NOMO-1 treated with DMSO at 0.1 percent for 48 hours (cell line): ENCODE results near the gene ASCL2.
"Not testable (repeated sequence)": the region's sequence is repeated elsewhere in the genome, so short reads cannot be mapped to it uniquely, and the experiment has no call there.

Experiments used
- DNase-seq: peaks from one replicate; lab custom pipeline; 2025; ENCODE audit not compliant: unreplicated experiment; lab: John Stamatoyannopoulos, UW

Gene ASCL2

DNA sequence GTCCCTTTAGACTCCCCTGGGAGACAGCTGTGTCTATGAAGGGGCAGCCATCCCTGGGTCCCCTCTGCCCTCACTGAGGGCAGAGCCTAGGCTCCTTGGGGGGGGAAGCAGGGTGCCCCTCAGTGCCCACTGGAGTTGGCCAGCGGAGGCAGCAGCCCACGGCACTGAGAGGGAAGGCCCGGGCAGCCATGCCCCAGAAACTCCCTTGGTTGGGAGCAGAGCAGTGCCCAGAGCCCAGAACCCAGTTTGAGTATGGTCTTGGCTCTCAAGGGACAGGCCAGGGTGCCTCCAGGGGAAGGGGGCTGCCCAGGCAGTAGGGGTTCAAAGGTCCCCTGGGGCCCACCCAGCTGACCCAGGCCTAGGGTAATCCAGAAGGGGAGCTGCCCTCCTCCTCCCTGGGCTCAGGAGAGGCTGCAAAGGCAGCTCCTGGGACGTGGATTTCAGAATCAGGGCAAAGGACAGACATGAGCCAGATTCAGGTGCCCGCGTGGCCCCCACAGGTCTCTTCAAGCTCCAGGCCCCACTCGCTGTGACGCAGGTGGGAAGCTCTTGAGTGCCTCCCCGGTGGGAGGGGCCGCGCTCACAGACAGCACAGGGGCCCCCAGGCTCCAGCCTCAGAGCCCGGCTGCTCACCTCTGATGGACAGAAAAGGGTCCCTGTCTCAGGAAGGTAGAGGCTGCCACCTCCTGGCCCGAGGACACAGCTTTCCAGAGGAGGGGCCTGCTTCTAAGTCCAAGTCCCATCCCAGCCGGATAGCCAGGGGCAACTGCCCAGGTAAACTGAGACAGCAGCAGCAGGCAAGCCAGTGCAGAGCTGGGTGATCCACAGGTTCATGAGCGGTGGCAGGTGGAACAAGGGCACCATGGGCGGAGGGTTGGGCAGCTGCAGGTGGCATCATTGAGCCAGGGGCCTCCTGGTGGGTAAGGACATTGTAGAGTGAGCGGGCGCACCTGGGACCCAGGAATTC is 28.7 kb upstream of the ASCL2 start:
- no peak for DNase-seq

DNA sequence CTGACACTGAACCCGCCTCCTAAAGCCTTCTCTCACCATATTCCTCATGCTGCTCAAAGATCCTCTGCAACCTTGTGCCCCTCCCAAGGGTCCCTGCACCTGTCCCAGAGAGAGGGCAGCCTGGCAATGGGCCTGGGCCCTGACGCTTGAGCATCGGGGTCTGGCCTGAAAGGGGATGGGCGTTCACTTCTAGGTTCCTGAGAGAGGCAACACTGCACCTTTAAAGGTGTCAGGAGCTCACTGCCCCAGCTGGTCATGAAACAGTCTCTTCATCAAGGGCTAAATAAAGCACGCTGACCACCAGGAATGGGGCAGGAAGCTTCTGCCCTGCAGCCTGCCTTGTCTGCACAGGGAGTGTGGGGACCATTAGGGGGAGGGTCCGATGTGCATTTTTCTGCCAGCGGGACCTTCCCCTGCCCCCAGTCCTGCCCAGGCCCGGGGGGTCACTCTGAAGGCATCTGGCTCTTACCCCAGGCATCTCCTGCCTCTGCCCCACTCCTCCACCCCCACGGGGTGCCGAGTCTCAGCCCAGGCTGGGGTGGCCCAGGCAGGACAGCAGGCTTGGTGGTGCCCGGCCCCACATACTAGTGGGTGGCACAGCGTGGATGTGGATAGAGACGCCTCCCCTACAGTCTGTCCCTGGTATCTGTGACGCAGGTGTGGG is 27.9 kb upstream of the ASCL2 start:
- no peak for DNase-seq

DNA sequence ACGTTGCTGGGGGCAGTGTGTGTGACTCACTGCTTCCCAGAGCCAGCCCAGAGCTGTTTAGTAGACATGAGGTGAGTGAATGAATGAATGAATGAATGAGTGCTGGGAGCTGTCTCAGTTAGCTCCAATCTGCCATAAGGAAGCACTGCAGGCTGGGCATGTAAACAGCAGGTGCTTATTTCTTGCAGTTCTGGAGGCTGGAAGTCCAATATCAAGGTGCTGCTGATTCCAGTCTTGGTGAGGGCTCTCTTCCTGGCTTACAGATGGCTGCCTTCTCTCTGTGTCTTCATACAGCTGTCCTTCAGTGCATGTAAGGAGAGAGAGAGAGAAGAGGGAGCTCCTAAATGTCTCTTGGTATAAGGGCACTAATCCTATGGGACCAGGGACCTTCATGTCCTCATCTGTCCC is 27.2 kb upstream of the ASCL2 start:
- DNase-seq, result no peak

DNA sequence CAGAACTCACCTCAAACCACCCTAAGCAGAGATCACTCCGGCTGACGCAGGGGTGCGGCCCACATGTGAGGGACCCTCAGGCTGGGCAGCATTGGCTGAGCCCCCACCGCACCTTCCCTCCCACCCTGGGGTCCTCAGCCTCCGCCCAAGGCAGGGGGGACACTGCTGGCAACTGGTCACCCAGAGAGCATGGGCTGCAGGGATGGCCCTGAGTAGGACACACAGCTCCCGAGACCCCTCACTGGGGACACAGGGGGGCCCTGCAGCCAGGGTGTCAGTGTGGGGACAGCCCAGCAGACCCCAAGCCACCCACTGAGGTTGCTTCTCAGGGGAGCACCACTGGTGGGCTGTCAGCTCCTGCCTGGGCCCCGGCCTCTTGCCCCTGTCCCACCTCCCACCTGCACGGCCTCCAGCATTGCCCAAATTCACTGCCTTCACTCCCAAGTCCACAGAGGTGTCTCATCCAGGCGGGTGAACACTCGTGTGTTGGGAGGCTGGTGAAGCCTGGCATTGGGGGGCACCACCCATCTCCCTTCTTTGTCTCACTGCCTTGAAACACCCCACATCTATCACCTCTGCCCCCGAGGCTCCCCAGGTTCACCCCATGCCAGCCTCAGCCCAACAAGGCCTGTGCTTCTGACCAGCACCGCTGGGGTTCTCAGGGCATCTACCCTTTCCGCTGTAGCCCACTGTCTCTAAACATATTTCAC is 26.7 kb upstream of the ASCL2 start:
- no peak for DNase-seq

DNA sequence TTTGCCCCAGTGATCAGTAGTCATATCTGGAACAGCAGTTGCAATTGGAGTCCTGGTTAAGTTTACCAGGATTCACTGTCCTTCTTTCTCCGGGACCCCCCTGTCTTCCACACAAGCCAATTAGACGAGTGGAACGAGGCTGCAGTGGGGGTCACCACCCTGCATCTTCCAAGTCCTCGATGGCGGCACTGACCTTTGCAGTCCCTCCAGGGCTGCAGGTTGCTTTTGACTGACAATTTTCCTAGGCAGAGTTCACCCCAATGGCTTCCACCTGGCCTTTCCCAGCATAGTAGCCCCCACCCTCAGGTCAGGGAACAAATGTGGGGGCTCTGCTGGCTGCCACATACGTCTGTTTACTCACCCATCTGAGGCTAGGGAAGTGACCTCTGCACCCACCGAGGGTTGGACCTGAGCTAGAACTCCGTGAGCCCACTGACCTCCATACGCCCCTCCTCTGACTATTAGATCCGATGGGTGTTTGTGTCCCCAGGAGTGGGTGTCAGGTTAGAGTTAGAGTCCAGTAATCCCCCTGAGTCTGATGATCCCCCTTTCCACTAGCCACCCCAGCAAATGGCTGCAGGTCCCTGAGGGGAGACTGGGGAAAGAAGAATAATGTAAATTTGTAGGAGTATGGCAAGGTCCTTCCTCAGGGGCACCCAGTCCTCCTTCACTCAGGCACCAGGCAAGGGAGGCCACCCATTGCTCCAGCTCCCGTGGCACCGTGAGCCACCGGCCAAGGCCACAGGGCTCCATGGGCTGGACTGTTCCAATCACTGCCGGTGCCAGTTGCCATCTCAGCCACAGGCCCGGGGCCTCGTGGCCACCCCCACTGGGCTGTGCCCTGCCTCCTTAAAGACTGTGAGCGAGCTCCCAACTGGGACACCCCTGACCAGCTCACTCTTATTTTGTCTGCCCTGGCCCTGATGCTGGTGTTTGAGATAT is 25.9 kb upstream of the ASCL2 start:
- DNase-seq, result no peak

DNA sequence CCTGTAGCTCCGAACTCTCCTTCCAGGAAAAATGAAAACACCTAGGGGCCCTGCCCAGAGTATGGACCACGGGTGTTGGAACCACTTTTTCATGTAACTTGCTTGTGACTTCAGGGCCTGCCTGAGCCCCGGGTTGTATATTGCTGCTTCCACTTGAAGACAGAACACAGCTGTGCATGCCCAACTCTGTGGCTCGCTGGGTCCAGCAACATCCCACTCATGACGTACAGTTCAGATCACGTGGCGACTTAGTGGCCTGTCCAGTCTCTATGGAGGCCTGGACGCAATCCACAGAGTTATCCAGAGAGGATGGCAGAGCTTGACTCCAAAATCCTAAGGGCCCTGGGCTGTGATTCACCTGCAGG is 24.5 kb upstream of the ASCL2 start:
- no peak for DNase-seq

DNA sequence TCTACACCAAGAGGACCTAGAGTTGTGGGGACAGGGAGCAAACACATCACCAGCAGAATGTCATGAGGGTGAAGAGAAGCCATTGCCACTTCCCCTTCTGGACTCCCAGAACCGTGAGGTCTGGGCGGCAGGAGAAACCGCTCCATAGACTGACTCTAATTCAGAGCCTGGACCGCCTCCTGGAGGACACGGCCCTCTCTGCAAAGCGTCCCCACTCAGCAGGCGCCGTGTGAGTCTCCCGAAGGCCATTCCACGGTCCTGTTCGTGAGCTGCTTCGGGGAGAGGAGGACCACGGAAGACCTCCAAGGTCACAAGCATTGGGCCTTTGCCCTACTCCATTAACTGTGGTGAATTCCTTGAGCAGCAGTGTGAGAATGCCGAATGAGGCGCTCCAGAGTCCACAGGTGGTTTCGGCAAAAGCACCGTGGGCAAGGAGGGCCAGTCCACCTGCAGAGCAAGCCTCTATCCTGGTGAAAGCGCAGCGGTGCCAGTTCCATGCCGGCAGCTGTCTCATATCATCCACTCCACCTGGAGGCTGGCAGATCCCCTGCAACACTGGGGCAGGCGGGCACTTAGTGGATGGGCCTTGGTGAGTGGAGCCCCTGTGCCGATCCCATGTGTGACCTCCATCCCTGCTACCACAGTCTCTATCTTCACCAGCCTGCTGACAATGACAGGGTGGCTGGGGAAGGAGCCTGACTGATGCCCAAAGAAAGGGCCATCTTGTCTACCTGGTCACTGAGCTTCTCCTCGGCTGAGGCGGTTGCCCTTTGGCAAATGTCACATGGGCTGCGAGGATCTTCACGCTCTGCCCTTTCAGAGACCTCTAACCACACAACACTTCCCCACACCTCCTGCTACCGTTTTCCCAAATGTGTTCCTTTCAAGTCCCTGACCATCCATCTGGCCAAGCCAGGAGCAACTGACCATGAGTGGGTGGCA is 23.9 kb upstream of the ASCL2 start:
- peak; percentile 75 for DNase-seq

DNA sequence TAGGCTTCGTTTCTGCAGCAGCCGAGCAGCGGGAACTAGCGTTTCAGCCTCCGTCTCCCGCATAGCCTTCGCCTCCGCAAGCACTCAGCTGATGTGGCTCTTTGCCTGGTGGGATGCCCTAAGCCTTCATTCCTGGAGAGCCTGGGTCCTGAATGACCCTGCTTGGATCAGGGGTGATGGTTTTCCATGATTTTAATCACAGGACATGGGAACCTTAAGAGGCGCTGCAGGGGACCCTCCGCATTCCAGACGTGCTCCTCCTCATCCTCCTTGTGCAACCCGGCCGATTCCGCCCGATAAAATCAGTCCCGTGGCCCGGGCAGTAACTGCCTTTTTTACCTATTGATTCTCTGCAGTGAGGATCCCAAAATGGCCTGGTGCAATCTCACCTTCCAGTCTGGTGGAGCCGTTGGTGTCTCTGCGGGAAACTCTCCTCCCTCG is 23.2 kb upstream of the ASCL2 start:
- DNase-seq, result no peak

DNA sequence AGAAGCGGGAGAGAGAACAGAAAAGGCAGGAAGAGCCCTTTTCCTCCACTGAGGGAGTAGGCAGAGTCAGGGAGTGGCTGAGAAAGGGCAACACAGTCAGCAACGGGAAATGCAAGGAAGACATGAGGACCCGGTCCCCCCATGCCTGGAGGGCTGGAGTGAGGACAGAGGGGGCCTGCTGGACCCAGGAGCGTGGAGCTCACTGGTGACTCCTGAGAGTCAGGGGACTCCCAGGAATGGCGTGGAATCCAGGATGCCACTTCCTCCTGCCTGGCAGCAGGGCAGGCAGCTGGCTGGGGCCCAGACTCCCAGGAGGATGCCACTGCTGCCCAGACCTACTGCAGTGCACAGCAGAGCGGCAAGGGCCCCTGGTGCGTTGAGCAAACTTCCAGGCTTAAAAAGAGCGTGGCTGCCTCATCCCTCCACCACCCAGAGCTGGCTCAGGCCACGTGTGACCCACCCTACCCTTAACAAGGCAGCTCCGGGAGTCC is 20.0 kb upstream of the ASCL2 start:
- no peak for DNase-seq

DNA sequence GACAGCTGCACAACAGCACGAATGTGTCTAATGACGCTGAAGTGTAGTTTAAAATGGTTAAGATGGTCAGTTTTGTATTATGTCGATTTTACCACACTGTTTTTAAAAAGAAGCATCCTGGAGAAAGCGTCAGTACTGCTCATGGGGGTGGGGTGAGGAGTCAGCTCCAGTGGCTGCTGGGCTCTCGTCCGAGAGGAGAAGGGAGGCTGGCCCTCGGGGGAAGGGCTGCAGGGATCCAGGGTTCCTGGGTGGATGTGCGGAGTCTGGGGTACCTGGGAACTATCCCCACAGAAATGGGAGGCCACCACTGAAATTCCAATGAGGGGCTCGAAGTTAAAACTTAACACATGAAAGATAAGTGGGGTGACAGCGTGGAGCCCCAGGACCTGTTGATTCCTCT is 19.5 kb upstream of the ASCL2 start:
- DNase-seq, result no peak

DNA sequence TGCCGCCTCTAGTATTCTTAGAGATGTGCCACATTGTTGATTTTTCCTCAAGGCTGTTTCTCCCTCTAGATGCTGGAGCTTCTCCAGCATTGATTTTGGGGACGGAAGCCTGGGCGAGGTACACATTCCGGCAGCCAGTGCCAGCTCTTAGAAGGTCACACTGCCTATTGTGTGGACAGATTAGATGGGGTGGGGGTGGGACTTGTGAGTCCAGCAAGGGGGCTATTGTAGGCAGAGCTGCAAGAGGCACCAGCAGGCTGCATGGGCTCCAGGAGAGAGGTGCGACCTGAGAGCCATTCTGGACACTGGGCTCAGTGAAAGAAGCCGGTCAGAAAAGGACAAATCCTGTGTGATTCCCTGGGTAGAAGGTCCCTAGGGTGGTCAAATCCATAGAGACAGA is 19.0 kb upstream of the ASCL2 start:
- no peak for DNase-seq

DNA sequence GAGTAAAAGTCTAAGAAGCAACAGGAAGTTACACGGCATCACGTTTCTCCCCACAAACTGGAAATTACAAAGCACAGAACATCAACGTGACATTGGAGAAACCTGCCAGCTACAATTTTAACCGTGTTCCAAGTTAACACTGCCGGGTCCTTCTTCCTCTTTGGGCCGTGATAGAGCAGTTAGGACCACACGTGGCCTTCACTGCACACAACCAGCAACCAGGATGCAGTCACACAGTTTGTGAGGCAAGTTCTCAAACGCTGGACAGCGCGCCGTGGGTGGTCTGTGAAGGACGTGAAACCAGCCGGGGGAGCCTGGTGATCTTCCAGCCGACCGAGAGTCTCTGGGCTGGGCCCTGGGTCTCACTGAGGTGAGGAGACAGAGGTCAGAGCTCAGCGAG is 16.7 kb upstream of the ASCL2 start:
- DNase-seq, result peak; percentile 69

DNA sequence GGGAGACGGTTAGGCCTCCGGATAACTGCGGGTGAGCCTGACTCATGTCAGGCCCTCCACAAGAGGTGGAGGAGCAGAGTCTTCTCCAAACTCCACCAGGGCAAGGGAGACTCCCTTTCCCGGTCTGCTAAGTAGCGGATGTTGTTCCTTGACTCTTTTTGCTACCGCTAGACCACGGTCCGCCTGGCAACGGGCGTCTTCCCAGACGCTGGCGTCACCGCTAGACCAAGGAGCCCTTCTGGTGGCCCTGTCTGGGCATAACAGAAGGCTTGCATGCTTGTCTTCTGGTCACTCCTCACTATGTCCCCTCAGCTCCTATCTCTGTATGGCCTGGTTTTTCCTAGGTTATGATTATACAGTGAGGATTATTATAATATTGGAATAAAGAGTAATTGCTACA is 16.0 kb upstream of the ASCL2 start:
- not testable (repeated sequence) for DNase-seq

DNA sequence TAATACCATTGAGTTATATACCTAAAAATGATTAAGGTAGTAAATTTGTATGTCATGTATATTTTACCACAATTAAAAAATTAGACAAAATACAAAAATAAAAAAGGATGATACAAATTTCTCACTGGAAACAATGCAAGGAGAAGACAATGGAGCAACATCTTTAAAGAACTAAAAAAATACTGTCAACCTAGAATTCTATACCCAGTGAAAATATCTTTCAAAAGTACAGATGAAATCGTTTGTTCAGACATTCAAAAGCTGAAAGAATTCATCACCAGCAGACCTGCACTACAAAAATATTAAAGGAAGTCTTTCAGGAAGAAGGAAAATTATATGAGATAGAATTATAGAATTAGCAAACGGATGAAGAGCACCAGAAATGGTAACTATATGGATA is 9.8 kb upstream of the ASCL2 start:
- DNase-seq, result no peak

DNA sequence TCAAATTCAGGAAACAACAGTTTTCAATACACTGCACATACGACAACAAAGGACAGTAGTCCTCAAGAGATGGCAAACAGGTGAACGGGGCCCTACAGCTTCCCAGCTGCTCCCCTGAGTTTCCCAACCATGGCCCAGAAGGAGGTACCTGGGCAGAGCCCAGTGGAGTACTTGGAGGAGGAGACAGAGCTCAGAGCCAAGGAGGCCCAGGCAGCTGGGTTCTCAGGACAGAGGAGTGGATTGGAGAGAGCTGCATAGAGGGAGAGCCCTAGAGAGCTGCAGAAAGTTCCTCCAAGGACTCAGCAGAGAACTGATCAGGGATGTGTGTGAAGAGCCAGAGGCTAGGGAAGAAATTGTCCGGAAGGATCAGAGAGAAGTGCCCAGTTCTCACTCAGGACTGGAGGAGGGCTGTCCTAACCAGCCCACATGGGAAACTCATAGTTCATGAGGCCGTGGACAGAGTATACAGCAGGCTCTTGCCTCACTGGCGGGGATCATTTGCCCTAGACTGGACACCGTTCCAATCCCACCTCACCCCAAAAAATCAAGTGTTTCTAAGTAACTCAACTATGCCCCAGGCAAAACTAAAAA is 7.6 kb upstream of the ASCL2 start:
- no peak for DNase-seq

DNA sequence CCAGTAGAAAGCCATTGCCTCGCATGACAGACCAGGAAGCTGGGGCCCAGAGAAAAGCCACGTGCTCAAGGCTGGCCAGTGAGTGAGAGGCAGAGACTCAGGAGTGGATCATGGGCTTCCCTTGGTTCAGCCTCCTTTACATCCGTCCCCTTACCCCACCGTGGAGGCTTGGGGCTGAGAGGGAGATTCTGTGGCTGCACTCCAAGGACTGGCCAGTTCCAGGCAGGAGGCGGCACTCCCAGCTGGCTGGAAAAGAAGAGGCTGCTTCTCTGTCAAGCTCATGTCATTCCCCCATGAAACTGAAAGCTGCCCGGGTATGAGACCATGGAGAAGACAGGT is 6.6 kb upstream of the ASCL2 start:
- DNase-seq, result no peak

DNA sequence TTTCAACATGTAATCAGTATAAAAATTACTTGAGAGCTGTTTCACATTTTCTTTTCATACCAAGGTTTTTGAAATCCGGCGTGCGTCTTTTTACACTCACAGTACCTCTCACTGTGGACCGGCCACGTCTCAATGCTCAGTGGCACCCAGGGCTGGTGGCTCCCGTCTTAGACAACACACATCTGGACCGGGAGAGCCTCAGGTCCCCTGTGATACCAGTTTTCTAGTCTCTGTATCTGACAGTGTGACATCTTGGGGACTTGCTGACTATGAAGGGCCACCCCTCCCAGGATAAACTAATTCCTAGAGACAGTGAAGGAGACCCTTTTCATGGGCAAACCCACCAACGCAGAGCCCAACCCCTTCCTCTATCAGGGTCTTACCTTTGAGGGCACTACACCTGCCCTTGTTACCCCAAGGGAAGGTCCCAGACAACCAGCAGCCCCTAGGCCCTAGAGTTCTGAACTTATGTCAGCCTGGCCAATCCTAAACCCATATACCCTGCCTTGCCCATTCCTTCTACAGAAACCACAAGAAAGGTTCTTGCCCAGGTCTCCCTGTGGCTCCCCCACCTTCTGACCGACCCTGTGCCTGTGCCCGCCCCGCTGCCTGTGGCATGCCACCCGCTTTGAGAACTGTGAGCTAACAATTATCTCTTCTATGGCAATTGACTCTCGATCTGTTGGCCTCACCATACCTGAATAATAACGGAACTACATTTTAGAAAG is 6.1 kb upstream of the ASCL2 start:
- DNase-seq, result no peak
